CD4-positive, alpha-beta T cell treated with Interleukin-6 for 4 hours (primary cell): ENCODE results near the gene GAB2.

Experiments
- DNase-seq: peaks from one replicate; pipeline ENCODE4 v3.0.0-alpha.2; 2020; ENCODE audit warnings: mixed read lengths

The GAB2 gene

GRCh38 chr11:78340530-78340929 is 77.1 kb downstream of the GAB2 start:
- no peak for DNase-seq

- DNase-seq: no peak
Observed at GRCh38 chr11:78339945-78340344, 77.7 kb downstream of the GAB2 start.

DNA sequence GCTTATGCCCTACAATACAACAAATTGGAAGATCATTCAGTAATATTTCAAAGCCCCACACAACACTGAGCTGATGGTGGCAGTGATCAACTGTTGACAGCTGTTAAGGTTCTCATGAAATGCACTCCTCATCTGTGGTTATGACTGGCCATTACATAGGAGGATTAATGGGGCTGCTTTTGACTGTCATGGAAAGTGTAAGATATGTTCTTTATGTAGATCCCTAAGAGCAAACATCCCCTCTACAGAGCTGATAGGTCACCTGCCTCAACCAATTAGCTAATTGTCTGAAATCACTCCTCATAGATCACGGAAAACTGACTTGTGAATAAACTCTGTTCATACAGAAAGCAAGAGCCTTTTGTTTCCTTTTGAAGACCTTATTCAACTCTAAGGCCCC is 78.1 kb downstream of the GAB2 start:
- DNase-seq: no peak

- no peak for DNase-seq
Observed at GRCh38 chr11:78338702-78339101, 78.9 kb downstream of the GAB2 start.

DNA sequence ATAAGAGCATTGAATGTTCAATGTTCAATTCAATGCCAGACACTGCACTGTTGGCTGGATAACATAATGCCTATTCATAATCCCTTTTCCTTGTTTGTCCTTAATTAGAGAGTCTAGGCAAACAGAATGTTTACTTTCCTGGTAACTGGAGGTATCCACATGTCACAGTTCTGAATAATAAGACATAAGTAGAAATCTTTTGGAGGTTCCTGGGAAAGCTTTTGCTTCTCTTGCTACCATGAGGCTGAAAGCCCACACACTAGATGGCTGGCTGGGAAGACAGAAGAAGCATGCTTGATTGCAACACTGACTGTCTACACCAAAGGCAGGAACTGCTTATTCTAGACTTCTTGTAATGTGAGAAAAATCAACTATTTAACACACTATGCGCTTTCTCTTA is 79.5 kb downstream of the GAB2 start:
- DNase-seq: no peak

DNA sequence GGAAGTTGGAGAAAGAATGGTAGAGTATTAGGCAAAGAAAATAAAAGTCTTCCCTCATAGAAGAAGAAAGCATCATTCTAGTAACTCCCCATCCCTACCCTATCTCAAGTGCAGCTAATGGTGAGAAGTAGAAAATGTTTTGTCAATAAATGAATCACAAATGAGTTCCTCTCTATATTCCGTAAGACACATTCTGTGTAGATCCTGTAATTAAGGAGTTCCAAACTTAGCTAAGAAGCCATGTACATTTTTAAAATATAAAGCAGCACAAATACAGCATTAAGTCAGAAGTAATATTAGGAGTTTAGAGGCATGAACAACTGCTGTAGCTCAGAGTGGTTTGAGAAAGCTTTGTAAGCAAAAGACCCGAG is 80.1 kb downstream of the GAB2 start:
- no peak for DNase-seq

DNA sequence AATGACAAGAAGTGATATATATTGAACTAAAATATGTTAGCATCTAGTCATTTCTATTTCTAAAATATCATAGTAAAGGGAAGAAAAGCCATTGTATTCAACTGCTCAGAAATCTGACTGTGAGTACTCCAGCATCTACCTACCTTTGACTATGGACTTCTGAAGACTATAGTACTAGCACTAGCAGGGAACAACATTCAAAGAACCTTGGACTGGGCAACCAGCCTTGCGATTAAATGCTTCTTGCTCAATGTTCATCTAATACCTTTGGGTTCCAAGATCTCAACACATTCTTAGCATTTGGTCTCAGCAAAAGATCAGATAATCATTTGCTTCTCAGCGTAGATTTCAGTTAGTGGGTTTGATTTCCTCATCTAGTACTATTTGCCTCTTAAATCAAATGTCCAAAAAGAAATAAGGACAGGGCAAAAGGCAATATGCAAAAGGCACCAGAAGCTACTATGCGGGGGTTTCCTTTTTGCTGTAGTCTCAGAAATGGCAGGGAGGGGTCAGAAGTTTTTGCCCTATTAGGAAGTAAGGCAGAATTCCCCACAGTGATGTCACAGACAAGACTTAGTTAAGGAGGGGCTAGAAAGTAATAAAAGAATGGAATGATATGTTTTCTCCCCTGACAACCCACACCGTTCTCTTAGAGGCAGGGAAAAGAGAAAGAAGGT is 80.6 kb downstream of the GAB2 start:
- no peak for DNase-seq

DNA sequence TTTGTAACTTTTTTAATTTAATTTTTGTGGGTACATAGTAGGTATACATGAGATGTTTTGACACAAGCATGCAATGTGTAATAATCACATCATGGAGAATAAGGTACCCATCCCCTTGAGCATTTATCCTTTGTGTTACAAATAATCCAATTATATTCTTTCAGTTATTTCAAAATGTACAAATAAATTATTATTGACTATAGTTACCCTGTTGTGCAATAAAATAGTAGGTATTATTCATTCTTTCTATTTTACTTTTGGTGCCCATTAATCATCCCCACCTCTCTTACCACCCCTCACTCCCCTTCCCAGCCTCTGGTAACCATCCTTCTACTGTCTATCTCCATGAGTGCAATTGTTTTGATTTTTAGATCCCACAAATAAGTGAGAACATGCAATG is 83.5 kb downstream of the GAB2 start:
- DNase-seq: no peak

DNA sequence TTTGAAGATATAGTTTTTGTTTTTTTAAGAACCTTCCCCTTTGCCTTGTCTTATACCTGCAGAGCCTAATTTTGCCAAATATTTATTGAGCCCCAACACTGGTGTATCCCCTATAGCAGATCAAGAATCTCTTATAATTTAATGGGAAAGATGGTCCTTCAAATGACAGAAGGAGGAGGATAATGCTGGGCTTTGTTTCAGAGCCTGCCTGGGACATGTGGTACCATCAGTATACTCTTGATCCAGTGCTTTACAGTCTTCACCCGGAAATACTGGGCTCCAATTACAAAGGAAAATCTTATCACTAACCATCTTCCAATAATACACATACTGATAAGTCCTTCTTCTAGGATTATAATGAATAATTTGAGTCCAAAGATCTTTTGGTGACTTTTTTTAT is 84.7 kb downstream of the GAB2 start:
- DNase-seq: no peak

GRCh38 chr11:78332174-78332866 is 85.3 kb downstream of the GAB2 start:
- no peak for DNase-seq

- no peak for DNase-seq
Observed at GRCh38 chr11:78331711-78332110, 85.9 kb downstream of the GAB2 start.

GRCh38 chr11:78330361-78330760 is 87.3 kb downstream of the GAB2 start:
- no peak for DNase-seq

- no peak for DNase-seq
Observed at GRCh38 chr11:78327945-78328344, 89.7 kb downstream of the GAB2 start.

- DNase-seq: no peak
Observed at GRCh38 chr11:78325274-78325781, 92.3 kb downstream of the GAB2 start.

- no peak for DNase-seq
Observed at GRCh38 chr11:78323363-78323762, 94.3 kb downstream of the GAB2 start.

DNA sequence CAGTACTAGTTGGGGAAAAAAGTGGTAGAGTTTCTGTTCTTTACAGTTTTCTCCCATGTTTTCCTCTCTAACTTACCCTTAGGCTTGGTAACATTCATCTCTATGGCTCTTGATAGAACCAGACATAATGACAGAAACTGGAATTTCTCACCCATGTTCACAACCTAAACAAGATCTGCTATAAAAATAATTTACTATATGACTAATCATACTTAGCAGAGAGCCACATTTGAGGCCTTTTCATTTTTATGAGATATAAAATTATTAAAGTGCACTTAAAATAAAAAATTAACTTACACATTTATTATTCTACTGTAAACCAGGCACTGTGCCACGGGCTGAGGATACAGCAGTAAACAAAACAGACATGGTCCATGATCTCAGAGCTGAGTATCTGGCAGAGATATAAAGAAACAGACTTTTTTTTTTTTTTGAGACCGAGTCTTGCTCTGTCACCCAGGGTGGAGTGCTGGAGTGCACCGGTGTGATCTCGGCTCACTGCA is 98.1 kb downstream of the GAB2 start:
- DNase-seq: no peak

- DNase-seq: no peak
Observed at GRCh38 chr11:78318321-78319114, 99.1 kb downstream of the GAB2 start.

- DNase-seq: no peak
Observed at GRCh38 chr11:78315724-78316123, 101.9 kb downstream of the GAB2 start.

DNA sequence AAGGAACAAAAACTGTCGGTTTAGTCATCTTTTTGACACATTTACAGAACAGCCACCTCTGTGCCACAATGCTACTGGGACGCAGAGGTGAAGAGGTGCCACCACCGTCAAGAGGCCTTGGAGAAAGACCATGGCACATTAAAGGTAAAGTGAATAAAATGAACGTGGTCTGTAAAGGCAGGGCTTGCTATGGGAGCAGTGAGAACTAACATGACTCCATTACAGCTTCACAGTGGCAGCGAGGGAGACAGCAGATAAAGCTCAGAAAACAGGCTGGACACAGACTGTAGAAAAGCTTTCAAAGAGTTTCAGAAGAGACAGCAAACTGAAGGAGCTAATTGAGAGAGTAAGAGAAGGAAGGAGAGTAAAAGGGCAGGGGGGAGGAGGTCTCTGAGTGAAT is 102.9 kb downstream of the GAB2 start:
- no peak for DNase-seq

GRCh38 chr11:78313898-78314297 is 103.7 kb downstream of the GAB2 start:
- DNase-seq: no peak

DNA sequence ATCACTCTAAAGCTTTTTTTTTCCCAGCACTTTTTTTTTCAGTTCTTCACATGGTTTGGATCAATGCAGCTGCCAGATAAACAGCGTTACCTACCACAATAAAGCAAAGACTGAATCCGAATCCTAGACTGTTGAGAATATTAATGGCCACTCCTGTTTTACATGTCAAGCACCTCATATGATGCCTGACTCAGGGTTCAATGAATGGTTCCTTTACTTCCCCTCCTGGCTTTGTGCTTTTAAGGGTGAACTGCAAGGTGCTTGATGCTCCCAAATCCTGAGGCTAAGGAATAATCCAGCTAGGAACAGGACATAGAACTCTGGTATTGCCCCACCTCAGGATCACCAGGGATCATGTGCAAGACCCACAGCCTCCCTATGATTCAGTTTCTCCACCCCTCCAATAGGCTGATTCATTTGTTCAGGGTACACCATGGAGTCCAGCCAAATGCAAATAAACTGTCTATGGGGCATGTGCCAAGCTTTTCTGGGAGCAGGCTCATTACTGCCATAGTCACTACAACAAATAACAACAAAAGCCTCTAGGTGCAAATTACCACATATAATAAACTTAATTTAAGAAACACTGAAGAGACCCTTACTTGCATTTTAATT is 104.3 kb downstream of the GAB2 start:
- no peak for DNase-seq

- no peak for DNase-seq
Observed at GRCh38 chr11:78312712-78313111, 104.9 kb downstream of the GAB2 start.

- DNase-seq: no peak
Observed at GRCh38 chr11:78311702-78312371, 105.8 kb downstream of the GAB2 start.
